Globus pallidus (tissue), 1 donor: Measurements from ENCODE around the gene WNT3A.

Experiments used
- DNase-seq: peaks from one replicate; pipeline ENCODE4 v3.0.0-alpha.2; 2015; ENCODE audit warnings: low spot score

WNT3A gene

GRCh38 chr1:228031276-228031995 lies 24.6 kb downstream of the WNT3A start:
- no peak for DNase-seq

GRCh38 chr1:228032041-228032440 lies 25.2 kb downstream of the WNT3A start:
- no peak for DNase-seq

GRCh38 chr1:228033376-228033775 lies 26.6 kb downstream of the WNT3A start:
- no peak for DNase-seq

- no peak for DNase-seq
These were observed 28.4 kb downstream of the WNT3A start for GRCh38 chr1:228034954-228035837.

GRCh38 chr1:228035844-228036243 lies 29.0 kb downstream of the WNT3A start:
- no peak for DNase-seq

- DNase-seq = no peak
These were observed 30.0 kb downstream of the WNT3A start for GRCh38 chr1:228036701-228037231.

GRCh38 chr1:228037401-228038386 lies 30.9 kb downstream of the WNT3A start:
- DNase-seq = no peak

GRCh38 chr1:228038387-228039005 lies 31.7 kb downstream of the WNT3A start:
- no peak for DNase-seq

GRCh38 chr1:228039006-228039903 lies 32.5 kb downstream of the WNT3A start:
- DNase-seq = no peak

- no peak for DNase-seq
These were observed 33.2 kb downstream of the WNT3A start for GRCh38 chr1:228039986-228040385.

- no peak for DNase-seq
These were observed 34.5 kb downstream of the WNT3A start for GRCh38 chr1:228041316-228041715.

GRCh38 chr1:228042508-228042907 lies 35.7 kb downstream of the WNT3A start:
- DNase-seq = no peak

- no peak for DNase-seq
These were observed 36.6 kb downstream of the WNT3A start for GRCh38 chr1:228043281-228043848.

GRCh38 chr1:228044961-228045360 lies 38.2 kb downstream of the WNT3A start:
- no peak for DNase-seq

- DNase-seq = no peak
These were observed 38.6 kb downstream of the WNT3A start for GRCh38 chr1:228045405-228045804.

GRCh38 chr1:228045871-228046270 lies 39.1 kb downstream of the WNT3A start:
- DNase-seq = no peak

- no peak for DNase-seq
These were observed 39.8 kb downstream of the WNT3A start for GRCh38 chr1:228046421-228047182.

- DNase-seq = no peak
These were observed 40.3 kb downstream of the WNT3A start for GRCh38 chr1:228047183-228047466.

GRCh38 chr1:228048120-228048519 lies 41.3 kb downstream of the WNT3A start:
- no peak for DNase-seq
